ENCODE data around the gene CLIC1. TPM values are rescaled to one million over a fixed set of nuclear protein-coding genes. Genes with fewer than 3 reads are reported as not detected.

The CLIC1 gene
- total and polyA plus RNA-seq, 10 of the 15 experiments (the other 5 are each of a cell fraction or from before 2014, with no cell fraction given), result 446 to 1,266 (median 636) TPM

- TF ChIP-seq ZBTB11 (CRISPR knock-in tag; IDR thresholded peaks at IDR 0.05) (no peak), USF1 (IDR thresholded peaks at IDR 0.05; ENCODE audit: borderline replicate concordance, extremely low read length, insufficient read depth, low read depth, low read length) (no peak), EZH2 (IDR thresholded peaks at IDR 0.05; ENCODE audit: borderline replicate concordance, control insufficient read depth, low read depth, low read length) (no peak), ZNF207 (IDR thresholded peaks at IDR 0.05; ENCODE audit: borderline replicate concordance) (no peak), POU2F2 (IDR thresholded peaks at IDR 0.05; ENCODE audit: borderline replicate concordance, low read depth, low read length) (no peak)
Measured at GRCh38 chr6:31750411-31751022, 14.2 kb upstream of the CLIC1 start (continued).

- Histone ChIP-seq H3K4me1 (ENCODE audit: control insufficient read depth, insufficient read depth, low read length) (no peaks in the 10 kb centered on the region), H3K36me3 (ENCODE audit: control insufficient read depth in 2 of 2, insufficient read depth in 2 of 2, low read length in 1 of 2) (peaks cover 0 to 7% of the 10 kb centered on the region in 2 experiments; a peak in 1 of 4 replicates), H3K9me3 (replicated peaks; ENCODE audit: control insufficient read depth, insufficient read depth, low read length) (no peaks in the 10 kb centered on the region), H3K4me2 (ENCODE audit: control insufficient read depth, insufficient read depth) (no peak overlapping the region), H4K20me1 (ENCODE audit: control insufficient read depth, insufficient read depth) (no peaks in the 10 kb centered on the region), H3K27me3 (replicated peaks in 1 of 2; ENCODE audit: control insufficient read depth in 2 of 2, insufficient read depth in 2 of 2, low read length in 1 of 2) (no peaks in the 10 kb centered on the region), H3K79me2 (ENCODE audit: control insufficient read depth, insufficient read depth, low read length) (no peaks in the 10 kb centered on the region), H3K9ac (ENCODE audit: control insufficient read depth, insufficient read depth, low read length) (no peak overlapping the region), H2AFZ (ENCODE audit: control insufficient read depth, low read depth, low read length) (no peak overlapping the region), H3K27ac (ENCODE audit: control insufficient read depth, insufficient read depth) (no peak overlapping the region), H3K4me3 (no peak overlapping the region)
- TF ChIP-seq BCL3 (IDR thresholded peaks at IDR 0.05; ENCODE audit: borderline replicate concordance, insufficient read depth, low read depth, low read length, poor library complexity, severe bottlenecking) (peak; percentile 27), MEF2A (IDR thresholded peaks at IDR 0.05; ENCODE audit: insufficient read depth, low read depth, low read length) (no peak), LARP7 (IDR thresholded peaks at IDR 0.05) (no peak)
- no peak for FAIRE-seq
- intact Hi-C loops (cut with micrococcal nuclease; ENCODE audit: unreplicated experiment), result no loop called here
- CTCF ChIA-PET, result no interaction called here
- no TSS peak for BruUV-seq (replicated peaks)
- 98% methylated on average over 8 of the region's 8 CpGs for WGBS (ENCODE audit: insufficient coverage, insufficient replicate concordance, low lambda C conversion rate, missing lambda C conversion rate)
- SMC1A ChIA-PET (ENCODE audit: uncharacterized antibody, unreplicated experiment), result interaction anchor here (1.3 kb wide), 1 partner anchor 20 kb away, joined by 4 read pairs; no protein-coding TSS in a partner anchor
- no peak for ATAC-seq
- DNase-seq (ENCODE audit: low read depth, low spot score), result no peak
- in situ Hi-C loops (cut with MboI), result no loop called here
- RAD21 ChIA-PET (ENCODE audit: unreplicated experiment), result no interaction called here
- POLR2A ChIA-PET, result interaction anchor here (1.3 kb wide), 1 partner anchor 9 kb away, joined by 4 read pairs; the partner anchor contains the start of gene MSH5
Measured at GRCh38 chr6:31749301-31750036, 13.1 kb upstream of the CLIC1 start.

Data from GM12878 (cell line).